ENCODE data around the gene TBL1XR1.

TBL1XR1 gene

GRCh38 chr3:177104299-177104992 lies 92.8 kb downstream of the TBL1XR1 start:
- peak; percentile 36 for DNase-seq (ENCODE audit: low read depth)
- H3K4me3 ChIP-seq (replicated peaks; ENCODE audit: low read depth, low read length) = no peak overlapping the region
- TF ChIP-seq CTCF (IDR thresholded peaks at IDR 0.05; ENCODE audit: low read length, missing control alignments) = no peak

DNA sequence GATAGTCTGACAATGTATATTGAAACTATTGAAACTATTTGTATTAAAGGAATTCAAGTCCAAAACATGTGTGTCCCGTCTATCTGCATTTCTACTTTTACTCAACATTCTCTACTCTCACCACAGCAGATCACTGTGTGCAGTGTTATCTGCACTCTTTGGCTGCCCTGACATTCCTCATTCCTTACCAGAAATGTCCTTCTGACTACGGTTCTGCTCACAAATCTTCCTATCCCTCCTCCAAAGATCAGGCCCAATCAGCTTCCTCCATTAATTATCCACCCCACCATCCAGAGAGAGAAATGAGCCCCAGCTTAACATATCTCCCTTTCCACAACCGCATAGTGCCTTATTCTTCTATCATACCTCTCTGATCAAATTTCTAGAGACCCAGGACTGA lies 94.7 kb downstream of the TBL1XR1 start:
- DNase-seq (ENCODE audit: low read depth) = peak; percentile 75
- no peak for TF ChIP-seq CTCF (IDR thresholded peaks at IDR 0.05; ENCODE audit: low read length, missing control alignments)
- H3K4me3 ChIP-seq (replicated peaks; ENCODE audit: low read depth, low read length) = no peak overlapping the region

DNA sequence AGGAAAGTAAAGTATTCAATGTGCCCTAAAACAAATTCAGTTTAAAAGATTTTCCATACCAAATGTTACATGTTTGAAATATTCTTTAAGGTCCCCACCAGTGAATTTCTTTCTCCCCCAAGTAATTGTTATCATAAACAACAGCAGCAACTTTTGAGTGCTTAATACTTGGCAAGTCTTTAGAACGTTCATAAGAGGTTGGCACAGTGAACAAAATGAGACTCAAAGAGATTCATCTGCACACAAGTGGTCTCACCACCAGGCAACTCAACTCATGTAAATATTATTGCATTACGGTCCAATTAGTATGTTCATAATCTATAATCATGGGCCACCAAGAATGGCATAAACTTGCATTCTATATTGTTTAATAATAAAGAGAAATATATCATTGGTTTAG lies 98.7 kb downstream of the TBL1XR1 start:
- no peak for DNase-seq (ENCODE audit: low read depth)
- no peak for TF ChIP-seq CTCF (IDR thresholded peaks at IDR 0.05; ENCODE audit: low read length, missing control alignments)
- H3K4me3 ChIP-seq (replicated peaks; ENCODE audit: low read depth, low read length) = no peak overlapping the region

DNA sequence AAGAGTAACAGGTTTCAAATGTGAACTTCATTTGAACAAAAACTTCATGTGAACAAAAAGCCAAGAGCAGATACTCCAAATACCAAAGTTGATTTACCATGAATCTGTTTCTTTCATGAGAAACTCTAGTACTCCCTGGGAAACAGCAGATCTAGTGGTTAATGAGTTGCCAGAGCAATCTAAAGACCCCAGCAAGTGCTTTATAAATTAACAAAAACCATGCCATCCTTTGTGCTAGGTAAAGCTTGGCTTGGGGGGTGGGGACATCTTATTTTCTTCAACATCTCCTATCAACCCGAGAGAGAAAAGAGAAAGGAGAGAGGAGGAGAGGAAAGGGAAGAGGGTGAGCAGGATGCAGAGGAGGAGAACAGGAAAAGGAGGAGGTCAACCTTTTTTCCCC lies 100.7 kb downstream of the TBL1XR1 start:
- no peak for TF ChIP-seq CTCF (IDR thresholded peaks at IDR 0.05; ENCODE audit: low read length, missing control alignments)

DNA sequence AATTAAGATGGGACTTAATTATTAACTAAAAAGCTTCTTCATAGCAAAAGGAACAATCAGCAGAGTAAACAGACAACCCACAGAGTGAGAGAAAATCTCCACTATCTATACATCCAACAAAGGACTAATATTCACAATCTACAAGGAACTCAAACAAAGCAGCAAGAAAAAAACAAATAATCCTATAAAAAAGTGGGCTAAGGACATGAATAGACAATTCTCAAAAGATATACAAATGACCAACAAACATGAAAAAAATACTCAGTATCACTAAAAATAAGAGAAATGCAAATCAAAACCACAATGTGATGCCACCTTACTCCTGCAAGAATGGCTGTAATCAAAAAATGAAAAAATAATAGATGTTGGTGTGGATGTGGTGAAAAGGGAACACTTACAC lies 103.3 kb downstream of the TBL1XR1 start:
- no peak overlapping the region for H3K4me3 ChIP-seq (replicated peaks; ENCODE audit: low read depth, low read length)
- TF ChIP-seq CTCF (IDR thresholded peaks at IDR 0.05; ENCODE audit: low read length, missing control alignments) = no peak
- DNase-seq (ENCODE audit: low read depth) = no peak

More for the DNA sequence above, 100.7 kb downstream of the TBL1XR1 start:
- no peak overlapping the region for H3K4me3 ChIP-seq (replicated peaks; ENCODE audit: low read depth, low read length)
- DNase-seq (ENCODE audit: low read depth) = no peak

DNA sequence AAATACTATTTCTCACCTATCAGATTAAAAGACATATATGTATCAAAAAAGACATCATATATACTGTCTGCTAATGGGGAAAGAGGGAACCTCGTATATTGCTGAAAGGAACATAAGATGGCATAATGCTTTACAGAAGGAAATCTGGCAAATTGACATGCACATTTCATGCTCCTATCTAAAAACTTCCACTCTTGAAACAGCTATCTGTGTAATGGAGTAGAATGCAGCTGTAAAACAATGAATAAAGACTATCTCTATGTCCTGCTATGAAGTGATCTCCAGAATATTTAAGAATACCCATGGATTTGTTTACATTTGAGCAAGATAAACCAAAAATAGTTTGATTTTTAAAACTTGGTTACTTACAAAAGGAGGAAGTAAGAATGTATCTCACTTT lies 107.4 kb downstream of the TBL1XR1 start:
- DNase-seq (ENCODE audit: low read depth) = no peak
- no peak for TF ChIP-seq CTCF (IDR thresholded peaks at IDR 0.05; ENCODE audit: low read length, missing control alignments)
- no peak overlapping the region for H3K4me3 ChIP-seq (replicated peaks; ENCODE audit: low read depth, low read length)

- no peak for TF ChIP-seq CTCF (IDR thresholded peaks at IDR 0.05; ENCODE audit: low read length, missing control alignments)
- no peak overlapping the region for H3K4me3 ChIP-seq (replicated peaks; ENCODE audit: low read depth, low read length)
Observed at GRCh38 chr3:177089110-177089509, 108.2 kb downstream of the TBL1XR1 start.

More at GRCh38 chr3:177089110-177089509, 108.2 kb downstream of the TBL1XR1 start:
- no peak for DNase-seq (ENCODE audit: low read depth)

Data from fibroblast of pulmonary artery (primary cell).